Measurements from ENCODE around the gene NCBP1.
"Not testable (repeated sequence)": the region's sequence is repeated elsewhere in the genome, so short reads cannot be mapped to it uniquely, and the experiment has no call there.

NCBP1 gene

GRCh38 chr9:97695995-97696802 is 62.6 kb downstream of the NCBP1 start:
- no peak for TF ChIP-seq CTCF (IDR thresholded peaks at IDR 0.05; ENCODE audit: low read length, missing control alignments)
- peak; percentile 38 for DNase-seq (ENCODE audit: low read depth)
- H3K4me3 ChIP-seq (replicated peaks; ENCODE audit: low read depth, low read length): peak overlapping the region; percentile 80

GRCh38 chr9:97696803-97697601 is 63.4 kb downstream of the NCBP1 start, which contains the start of gene XPA:
XPA (minus strand) TSS chr9:97697340; CDS start chr9:97697292, 48 bp downstream.
- DNase-seq (ENCODE audit: low read depth): peak; percentile 94
- peak within 1 kb of the TSS; percentile 80 for H3K4me3 ChIP-seq (replicated peaks; ENCODE audit: low read depth, low read length)
- no peak for TF ChIP-seq CTCF (IDR thresholded peaks at IDR 0.05; ENCODE audit: low read length, missing control alignments)

- no peak for DNase-seq (ENCODE audit: low read depth)
- no peak for TF ChIP-seq CTCF (IDR thresholded peaks at IDR 0.05; ENCODE audit: low read length, missing control alignments)
- H3K4me3 ChIP-seq (replicated peaks; ENCODE audit: low read depth, low read length): no peak overlapping the region
These were observed 64.2 kb downstream of the NCBP1 start for GRCh38 chr9:97697837-97698236.

GRCh38 chr9:97698865-97699264 is 65.2 kb downstream of the NCBP1 start:
- DNase-seq (ENCODE audit: low read depth): no peak
- no peak for TF ChIP-seq CTCF (IDR thresholded peaks at IDR 0.05; ENCODE audit: low read length, missing control alignments)
- H3K4me3 ChIP-seq (replicated peaks; ENCODE audit: low read depth, low read length): no peak overlapping the region

GRCh38 chr9:97699281-97699680 is 65.7 kb downstream of the NCBP1 start:
- H3K4me3 ChIP-seq (replicated peaks; ENCODE audit: low read depth, low read length); DNase-seq (ENCODE audit: low read depth): not testable (repeated sequence)

- not testable (repeated sequence) for DNase-seq (ENCODE audit: low read depth); H3K4me3 ChIP-seq (replicated peaks; ENCODE audit: low read depth, low read length)
These were observed 66.2 kb downstream of the NCBP1 start for GRCh38 chr9:97699824-97700223.

GRCh38 chr9:97703437-97704344 is 70.1 kb downstream of the NCBP1 start:
- TF ChIP-seq CTCF (IDR thresholded peaks at IDR 0.05; ENCODE audit: low read length, missing control alignments): no peak
- DNase-seq (ENCODE audit: low read depth): peak; percentile 83
- no peak overlapping the region for H3K4me3 ChIP-seq (replicated peaks; ENCODE audit: low read depth, low read length)
